ENCODE results near the gene COLQ.

Gene COLQ

GRCh38 chr3:15502616-15503015 is 18.9 kb downstream of the COLQ start:
- Histone ChIP-seq H3K27ac (no peak overlapping the region), H3K4me3 (ENCODE audit: low read depth in 1 of 2, low read length in 1 of 2) (no peak overlapping the region), H3K9me3 (no peaks in the 10 kb centered on the region), H3K36me3 (no peaks in the 10 kb centered on the region), H3K4me1 (ENCODE audit: control insufficient read depth in 1 of 2, insufficient read depth in 1 of 2, low read depth in 1 of 2, low read length in 1 of 2) (no peaks in the 10 kb centered on the region), H3K27me3 (no peaks in the 10 kb centered on the region)
- TF ChIP-seq CTCF (IDR thresholded peaks at IDR 0.05): no peak

GRCh38 chr3:15501126-15501525 is 20.4 kb downstream of the COLQ start:
- Histone ChIP-seq H3K36me3 (no peaks in the 10 kb centered on the region), H3K27ac (no peak overlapping the region), H3K4me1 (ENCODE audit: control insufficient read depth in 1 of 2, insufficient read depth in 1 of 2, low read depth in 1 of 2, low read length in 1 of 2) (no peaks in the 10 kb centered on the region), H3K4me3 (ENCODE audit: low read depth in 1 of 2, low read length in 1 of 2) (no peak overlapping the region), H3K27me3 (no peaks in the 10 kb centered on the region), H3K9me3 (no peaks in the 10 kb centered on the region)
- TF ChIP-seq CTCF (IDR thresholded peaks at IDR 0.05): no peak

- no peaks in the 10 kb centered on the region for H3K4me1 ChIP-seq (ENCODE audit: control insufficient read depth in 1 of 2, insufficient read depth in 1 of 2, low read depth in 1 of 2, low read length in 1 of 2)
- H3K4me3 ChIP-seq (ENCODE audit: low read depth in 1 of 2, low read length in 1 of 2): no peak overlapping the region
- no peaks in the 10 kb centered on the region for H3K27me3 ChIP-seq
- no peaks in the 10 kb centered on the region for H3K9me3 ChIP-seq
- no peak overlapping the region for H3K27ac ChIP-seq
- no peaks in the 10 kb centered on the region for H3K36me3 ChIP-seq
- no peak for TF ChIP-seq CTCF (IDR thresholded peaks at IDR 0.05)
These were observed 21.3 kb downstream of the COLQ start for GRCh38 chr3:15500107-15500724.

GRCh38 chr3:15499536-15499935 is 22.0 kb downstream of the COLQ start:
- H3K36me3 ChIP-seq: no peaks in the 10 kb centered on the region
- no peaks in the 10 kb centered on the region for H3K27me3 ChIP-seq
- no peak overlapping the region for H3K4me3 ChIP-seq (ENCODE audit: low read depth in 1 of 2, low read length in 1 of 2)
- no peaks in the 10 kb centered on the region for H3K9me3 ChIP-seq
- no peak overlapping the region for H3K27ac ChIP-seq
- no peaks in the 10 kb centered on the region for H3K4me1 ChIP-seq (ENCODE audit: control insufficient read depth in 1 of 2, insufficient read depth in 1 of 2, low read depth in 1 of 2, low read length in 1 of 2)
- TF ChIP-seq CTCF (IDR thresholded peaks at IDR 0.05): no peak

GRCh38 chr3:15498431-15499214 is 22.9 kb downstream of the COLQ start:
- H3K27me3 ChIP-seq: no peaks in the 10 kb centered on the region
- H3K36me3 ChIP-seq: no peaks in the 10 kb centered on the region
- no peaks in the 10 kb centered on the region for H3K4me1 ChIP-seq (ENCODE audit: control insufficient read depth in 1 of 2, insufficient read depth in 1 of 2, low read depth in 1 of 2, low read length in 1 of 2)
- H3K4me3 ChIP-seq (ENCODE audit: low read depth in 1 of 2, low read length in 1 of 2): no peak overlapping the region
- no peaks in the 10 kb centered on the region for H3K9me3 ChIP-seq
- no peak overlapping the region for H3K27ac ChIP-seq
- no peak for TF ChIP-seq CTCF (IDR thresholded peaks at IDR 0.05)

Data from neutrophil (primary cell).